HepG2 (cell line): ENCODE measurements around the gene KRT13. TPM values are rescaled to one million over a fixed set of nuclear protein-coding genes. Genes with fewer than 3 reads are reported as not detected.
A peak's percentile ranks its signal among the peaks of the same experiment; 100 is the strongest.

Experiments
- ATAC-seq: fragments of 200-7000 bp; cut with Tn5 transposase; 3 replicates; pipeline ENCODE4 v1.9.1; 2020; ENCODE audit warnings: mild to moderate bottlenecking, moderate library complexity
- BruUV-seq: library from RNA; stranded (reverse); fragments of 400-500 nt; replicated peaks from 2 replicates; lab custom pipeline; 2021; lab: Mats Ljungman, UMichigan
- CTCF ChIA-PET: fragments of 300-600 bp; formaldehyde crosslinking; extraction: SDS; loops from one replicate; lab custom pipeline; 2021; ENCODE audit warnings: low total read pairs, inconsistent platforms, low intra/inter-chr PET ratio; lab: Yijun Ruan, JAX
- POLR2A ChIA-PET: fragments of 350-600 bp; sonication (Branson Sonifier 250); formaldehyde crosslinking; loops from one replicate; lab custom pipeline; 2020; ENCODE audit warnings: antibody characterized with exemption, inconsistent platforms; lab: Yijun Ruan, JAX
- DNase-seq: peaks from one replicate; pipeline ENCODE4 v3.0.0-alpha.2; 2015; ENCODE audit warnings: low spot score
- FAIRE-seq: peaks from 3 replicates; lab custom pipeline; 2011; peaks lifted over from hg19 to GRCh38; lab: Jason Lieb, UNC
- H2AFZ ChIP-seq: one replicate; pipeline ENCODE4 v1.6.1; 2011; ENCODE audit warnings: low read length, inconsistent platforms
- H3K27ac ChIP-seq: fragments of 300-600 bp; 3 replicates; pipeline ENCODE4 v1.8.0; 2011; ENCODE audit warnings: mixed run types, mild to moderate bottlenecking, mixed read lengths, low read length, inconsistent platforms; ENCODE audit not compliant: insufficient read depth; ENCODE audit errors: extremely low read length
- H3K27me3 ChIP-seq, 2 experiments: fragments of 200-600 bp in 1 of 2; 2 replicates in 1 of 2; 3 replicates in 1 of 2; pipeline versions ENCODE4 v1.6.0 to v1.8.0; 2011; ENCODE audit warnings: low read length in 2 of 2, mild to moderate bottlenecking in 2 of 2, moderate library complexity in 2 of 2, inconsistent platforms in 1 of 2; ENCODE audit not compliant: insufficient read depth in 2 of 2, control insufficient read depth in 1 of 2
- H3K36me3 ChIP-seq, 2 experiments: fragments of 200-600 bp in 1 of 2; replicated peaks in 1 of 2; 2 replicates in 1 of 2; 3 replicates in 1 of 2; pipeline versions ENCODE4 v1.5.1 to v1.8.0; 2011; ENCODE audit warnings: low read length in 2 of 2, inconsistent platforms in 1 of 2; ENCODE audit not compliant: insufficient read depth in 2 of 2, control insufficient read depth in 1 of 2
- H3K4me1 ChIP-seq: 2 replicates; pipeline ENCODE4 v1.5.1; 2012; ENCODE audit warnings: low read length, inconsistent platforms; ENCODE audit not compliant: insufficient read depth
- H3K4me2 ChIP-seq: 2 replicates; pipeline ENCODE4 v1.6.0; 2011; ENCODE audit warnings: low read depth, low read length, inconsistent platforms
- H3K4me3 ChIP-seq, 3 experiments: fragments of 200-600 bp in 1 of 3; sonication (generic), shearing (Covaris generic) in 1 of 3; replicated peaks in 1 of 3; 2 replicates each; pipeline ENCODE4 v1.5.1; 2011 to 2016; ENCODE audit warnings: low read length in 3 of 3, inconsistent platforms in 2 of 3, low read depth in 2 of 3, mild to moderate bottlenecking in 2 of 3, control low read depth in 1 of 3, mixed read lengths in 1 of 3; ENCODE audit not compliant: insufficient read depth in 1 of 3
- H3K79me2 ChIP-seq: one replicate; pipeline ENCODE4 v1.6.1; 2011; ENCODE audit warnings: low read length, inconsistent platforms; ENCODE audit not compliant: insufficient read depth
- H3K9ac ChIP-seq: 2 replicates; pipeline ENCODE4 v1.6.0; 2011; ENCODE audit warnings: mild to moderate bottlenecking, low read depth, low read length, inconsistent platforms; ENCODE audit not compliant: insufficient read depth
- H3K9me3 ChIP-seq: 2 replicates; pipeline ENCODE4 v1.5.1; 2012; ENCODE audit warnings: mild to moderate bottlenecking, low read length
- H4K20me1 ChIP-seq: 2 replicates; pipeline ENCODE4 v1.6.0; 2011; ENCODE audit warnings: inconsistent platforms, mild to moderate bottlenecking, low read length, moderate library complexity; ENCODE audit not compliant: insufficient read depth
- CERS6 ChIP-seq: sonication (generic); formaldehyde crosslinking; IDR thresholded peaks from 2 replicates; pipeline ENCODE4 v1.5.0; 2020; ENCODE audit warnings: missing genetic modification reagents
- MXD3 ChIP-seq: IDR thresholded peaks from 2 replicates; pipeline ENCODE4 v1.6.1; 2016; ENCODE audit warnings: mild to moderate bottlenecking, missing biosample characterization, missing genetic modification reagents
- SAP130 ChIP-seq: IDR thresholded peaks from 2 replicates; pipeline ENCODE4 v1.6.1; 2016; ENCODE audit warnings: low read depth
- SP1 ChIP-seq, 2 experiments: fragments of 450-650 bp in 1 of 2; sonication (generic) in 1 of 2; formaldehyde crosslinking in 1 of 2; IDR thresholded peaks; 2 replicates each; pipeline versions ENCODE4 v1.4.0 to v1.6.1; 2016 to 2020; ENCODE audit warnings: missing genetic modification reagents in 1 of 2
- ZBTB33 ChIP-seq: sonication (generic); formaldehyde crosslinking; IDR thresholded peaks from 2 replicates; pipeline ENCODE4 v1.4.0; 2020; ENCODE audit warnings: missing genetic modification reagents
- ZNF687 ChIP-seq: sonication (generic); formaldehyde crosslinking; IDR thresholded peaks from 2 replicates; pipeline ENCODE4 v1.5.1; 2020; ENCODE audit warnings: mild to moderate bottlenecking, missing genetic modification reagents, moderate library complexity
- WGBS: methylation state at CpG from one replicate; pipeline ENCODE4 v1.1.6; 2017; ENCODE audit warnings: low lambda C conversion rate; 5-methylcytosine and 5-hydroxymethylcytosine counted together
- in situ Hi-C: cut with HindIII; loops from 2 replicates; pipeline ENCODE4 v1.10.0; 2017; ENCODE audit warnings: low pct_unique_long_range_greater_than_20kb; ENCODE audit not compliant: extremely low pct_ligation_motif_present
- intact Hi-C: fragments of 100-400 bp; cut with micrococcal nuclease; formaldehyde crosslinking; loops from one replicate; pipeline ENCODE4 v1.10.0; 2022; ENCODE audit not compliant: unreplicated experiment
- polyA plus RNA-seq, 8 experiments: library from polyadenylated mRNA; depleted of rRNA in 3 of 8; stranded (reverse) in 7 of 8; unstranded in 1 of 8; fragments of >200 nt; fragmentation: Illumina TruSeq in 4 of 8; extraction: Trizol in 4 of 8; gene quantifications; 2 replicates each; pipeline versions ENCODE4 v1.2.1 to v1.2.3, GENCODE V29; 2011 to 2016; ENCODE audit warnings: low read depth in 4 of 8, missing spikeins in 1 of 8, mixed read lengths in 1 of 8; ENCODE audit not compliant: insufficient read depth in 1 of 8
- total RNA-seq, 5 experiments: library from RNA; depleted of rRNA; stranded (reverse); fragments of >200 nt; fragmentation: Illumina TruSeq; extraction: Trizol; gene quantifications; 2 replicates each; pipeline ENCODE4 v1.2.3, GENCODE V29; 2016; ENCODE audit warnings: low read depth in 1 of 5

KRT13 gene
- total and polyA plus RNA-seq, 2 of the 13 experiments (the other 11 are each of a cell fraction or from before 2014, with no cell fraction given): not detected

- H4K20me1 ChIP-seq: no peaks in the 10 kb centered on the region
- peaks cover under 1 to 1% of the 10 kb centered on the region in 2 experiments; a peak in 2 of 5 replicates for H3K27me3 ChIP-seq
- H3K9ac ChIP-seq: no peak overlapping the region
- peaks cover 0 to 2% of the 10 kb centered on the region in 2 experiments; a peak in 1 of 5 replicates for H3K36me3 ChIP-seq
- ChIA-PET POLR2A (no interaction called here), CTCF (no interaction called here)
- no peak overlapping the region for H3K4me2 ChIP-seq
- peaks cover 7% of the 10 kb centered on the region for H3K79me2 ChIP-seq
- no peak overlapping the region for H3K27ac ChIP-seq
- no peak for ATAC-seq
- H2AFZ ChIP-seq: no peak overlapping the region
- in situ Hi-C loops (no loop called here), intact Hi-C loops (loop anchor here (10.0 kb wide), 1 partner anchor 619 kb away; no protein-coding TSS in a partner anchor)
- peaks cover 79% of the 10 kb centered on the region for H3K4me1 ChIP-seq
- TF ChIP-seq MXD3 (CRISPR knock-in tag) (no peak), SP1 (IDR thresholded peaks at IDR 0.05) (no peak), SP1 (CRISPR knock-in tag; IDR thresholded peaks at IDR 0.05) (no peak), SAP130 (CRISPR knock-in tag) (no peak), ZBTB33 (CRISPR knock-in tag) (peak; percentile 57), CERS6 (CRISPR knock-in tag) (no peak), ZNF687 (CRISPR knock-in tag) (0 out of 2 replicates have a peak, but pooled peaks have one; percentile 17)
- 97% methylated on average over 19 of the region's 19 CpGs for WGBS
- no peaks in the 10 kb centered on the region for H3K9me3 ChIP-seq
- DNase-seq: no peak
- no peak for FAIRE-seq
- no peak overlapping the region for H3K4me3 ChIP-seq
- TSS peak; percentile 22 for BruUV-seq
These were observed 18.4 kb upstream of the KRT13 start for GRCh38 chr17:41523787-41524186.
